GM18505 (cell line): ENCODE measurements around the gene L3MBTL3.
"Not testable (repeated sequence)": the region's sequence is repeated elsewhere in the genome, so short reads cannot be mapped to it uniquely, and the experiment has no call there.

Experiments
- ATAC-seq: cut with Tn5 transposase; IDR thresholded peaks from one replicate; pipeline ENCODE4 v1.9.1; 2021; ENCODE audit not compliant: unreplicated experiment
- POLR2A ChIP-seq: IDR thresholded peaks from 4 replicates; pipeline ENCODE4 v1.6.1; 2011; ENCODE audit warnings: borderline replicate concordance; ENCODE audit not compliant: insufficient read depth, insufficient read length; ENCODE audit errors: extremely low read depth

Gene L3MBTL3

DNA sequence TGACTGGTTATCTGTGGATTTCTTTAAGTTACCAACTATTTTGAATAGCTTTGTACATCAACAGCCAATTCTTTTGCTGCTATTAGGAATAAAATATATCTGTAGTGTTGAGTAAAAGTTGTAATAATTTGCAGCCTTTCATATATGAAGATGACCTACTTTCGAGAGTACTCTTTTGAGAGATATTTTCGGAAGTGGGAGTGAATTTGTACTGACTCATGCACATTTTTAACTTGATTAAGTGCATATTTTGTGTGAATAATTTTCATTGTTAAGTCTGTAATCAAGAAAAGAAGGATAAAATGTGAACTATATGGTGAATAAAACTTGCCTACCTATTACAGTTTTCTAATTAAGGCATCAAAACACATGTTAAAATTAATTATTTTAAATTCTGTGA is 51.9 kb downstream of the L3MBTL3 start:
- TF ChIP-seq POLR2A, result no peak
- no peak for ATAC-seq

DNA sequence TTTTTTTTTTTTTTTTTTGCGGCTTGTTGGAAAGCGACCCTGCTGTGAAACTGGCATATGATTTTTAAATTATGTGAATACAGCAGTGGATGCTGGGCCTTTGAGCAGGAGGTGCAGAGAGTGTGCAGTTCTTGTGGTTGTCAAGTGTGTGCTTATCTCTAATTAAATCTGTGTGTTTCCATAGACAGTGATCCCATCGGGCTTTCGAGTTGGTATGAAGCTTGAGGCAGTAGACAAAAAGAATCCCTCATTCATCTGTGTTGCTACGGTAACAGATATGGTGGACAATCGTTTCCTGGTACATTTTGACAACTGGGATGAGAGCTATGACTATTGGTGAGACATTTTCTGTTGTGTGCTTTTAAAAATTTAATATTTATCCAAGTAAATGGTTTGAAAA is 52.4 kb downstream of the L3MBTL3 start:
- ATAC-seq, result no peak
- TF ChIP-seq POLR2A, result no peak

DNA sequence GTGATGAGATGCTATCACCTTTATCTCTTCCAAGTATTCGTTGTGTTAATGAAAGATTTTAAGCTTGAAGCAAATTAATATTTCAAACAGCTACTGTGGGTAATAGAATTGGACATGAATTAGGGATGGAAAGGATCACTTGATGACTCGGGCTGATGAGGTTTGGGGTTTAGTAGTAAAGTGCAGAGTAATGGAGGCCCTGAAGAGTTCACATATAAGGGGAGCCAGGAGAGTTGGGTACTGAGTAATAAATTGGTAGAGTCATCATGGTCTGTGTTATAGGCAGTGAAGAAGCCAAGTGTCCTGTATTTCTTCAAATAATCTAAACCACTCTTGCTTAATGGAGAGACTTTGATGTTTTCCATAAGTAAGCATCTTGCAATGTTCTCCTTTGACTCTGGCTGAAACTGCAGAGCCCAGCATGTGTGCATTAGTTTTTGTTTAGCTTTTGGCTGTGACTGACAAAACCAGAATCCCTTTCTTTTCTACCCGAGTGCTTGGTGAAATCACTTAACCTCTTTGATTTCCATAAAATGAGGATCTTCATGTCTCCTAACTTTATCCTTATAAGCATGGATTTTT is 57.6 kb downstream of the L3MBTL3 start:
- ATAC-seq, result no peak
- no peak for TF ChIP-seq POLR2A

DNA sequence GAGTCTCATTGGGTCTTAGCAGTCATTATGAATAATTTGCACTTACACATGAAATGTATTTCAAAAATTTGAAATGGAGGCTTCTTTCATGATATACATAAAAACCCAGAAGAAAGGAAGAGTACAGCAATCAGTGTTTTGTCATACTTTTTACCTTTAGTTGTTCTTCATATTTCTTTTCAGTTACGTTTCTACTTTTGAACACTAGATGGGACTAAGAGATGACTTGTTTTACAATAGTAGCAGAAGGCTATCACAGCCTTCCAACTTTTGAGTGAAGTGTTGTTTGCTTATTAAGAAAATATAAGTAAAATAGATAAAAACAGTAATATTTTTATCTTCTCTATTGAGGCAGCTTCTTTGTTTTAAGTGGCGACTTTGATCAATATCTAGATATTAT is 58.1 kb downstream of the L3MBTL3 start:
- TF ChIP-seq POLR2A, result no peak
- ATAC-seq, result no peak

DNA sequence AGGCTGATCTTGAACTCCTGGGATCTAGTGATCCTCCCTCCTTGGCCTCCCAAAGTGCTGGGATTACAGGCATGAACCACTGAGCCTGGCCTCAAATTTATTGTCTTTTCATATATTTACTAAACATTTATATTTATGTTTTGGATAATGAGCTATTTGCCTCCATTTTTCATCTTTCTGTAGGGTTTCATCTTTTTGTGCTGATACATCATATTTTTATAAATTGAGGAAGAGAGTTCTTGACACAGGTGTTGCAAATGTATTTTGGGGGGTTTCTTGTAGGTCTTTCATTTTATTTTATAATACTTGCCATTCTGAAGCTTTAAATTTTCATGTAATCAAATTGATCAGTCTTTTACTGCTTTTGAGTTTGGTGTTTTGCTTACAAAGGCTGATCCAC is 72.4 kb downstream of the L3MBTL3 start:
- no peak for TF ChIP-seq POLR2A
- no peak for ATAC-seq

DNA sequence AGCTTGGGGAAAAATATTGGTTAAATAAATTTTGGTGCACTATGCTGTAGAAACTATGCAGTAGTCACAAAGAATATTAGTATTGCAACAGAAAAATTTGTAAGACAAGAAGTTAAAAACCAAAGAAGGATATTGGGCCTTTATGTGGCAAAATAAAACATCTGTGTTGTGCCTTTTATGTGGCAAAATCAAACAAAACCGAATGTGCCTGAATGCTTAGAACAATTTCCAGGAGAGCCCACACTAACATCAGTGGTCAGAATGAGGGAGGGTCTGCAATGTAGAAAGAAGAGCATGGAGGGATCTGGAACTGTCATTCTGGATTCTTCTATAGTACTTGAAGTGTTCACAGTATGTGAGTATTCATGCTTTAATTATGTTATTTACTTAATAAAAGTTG is 75.2 kb downstream of the L3MBTL3 start:
- no peak for ATAC-seq
- TF ChIP-seq POLR2A, result no peak

DNA sequence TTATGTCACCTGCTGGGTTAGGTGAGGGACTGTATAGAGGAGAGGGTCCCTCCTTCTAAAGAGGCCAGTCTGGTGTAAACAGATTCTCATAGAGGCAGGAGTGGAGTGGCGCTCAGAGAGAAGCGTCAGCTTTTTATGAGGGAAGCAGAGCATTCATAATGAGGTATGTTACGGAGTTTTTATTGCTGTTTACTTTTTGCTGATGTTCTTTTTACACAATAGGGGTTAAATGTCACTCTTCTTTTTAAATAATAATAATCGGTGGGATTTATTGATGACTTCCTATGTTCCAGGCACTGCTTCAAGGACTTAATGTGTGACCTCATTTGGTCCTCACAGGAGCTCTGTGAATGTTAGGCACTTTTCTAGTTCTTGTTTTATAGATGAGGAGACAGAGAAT is 79.9 kb downstream of the L3MBTL3 start:
- no peak for ATAC-seq

DNA sequence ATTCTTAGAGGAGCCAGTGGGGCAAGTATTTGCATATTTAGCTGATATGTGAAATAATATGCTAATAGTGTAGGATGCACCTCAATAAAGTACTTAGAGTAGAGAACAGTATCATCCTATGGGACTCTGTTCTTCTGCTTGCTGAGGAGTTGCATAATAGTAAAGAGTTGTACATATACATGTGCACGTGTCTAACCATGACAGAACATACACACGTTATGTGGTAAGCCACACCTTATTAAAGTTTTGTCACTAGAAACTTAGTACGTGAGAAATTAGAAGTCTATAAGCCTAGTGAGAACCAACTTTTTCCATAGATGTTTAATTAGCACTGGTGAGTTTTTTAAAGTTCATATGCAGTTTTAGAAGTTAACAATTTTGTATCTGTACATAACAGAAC is 80.7 kb downstream of the L3MBTL3 start:
- ATAC-seq, result no peak
- no peak for TF ChIP-seq POLR2A

More for the DNA sequence above, 79.9 kb downstream of the L3MBTL3 start:
- TF ChIP-seq POLR2A, result no peak

DNA sequence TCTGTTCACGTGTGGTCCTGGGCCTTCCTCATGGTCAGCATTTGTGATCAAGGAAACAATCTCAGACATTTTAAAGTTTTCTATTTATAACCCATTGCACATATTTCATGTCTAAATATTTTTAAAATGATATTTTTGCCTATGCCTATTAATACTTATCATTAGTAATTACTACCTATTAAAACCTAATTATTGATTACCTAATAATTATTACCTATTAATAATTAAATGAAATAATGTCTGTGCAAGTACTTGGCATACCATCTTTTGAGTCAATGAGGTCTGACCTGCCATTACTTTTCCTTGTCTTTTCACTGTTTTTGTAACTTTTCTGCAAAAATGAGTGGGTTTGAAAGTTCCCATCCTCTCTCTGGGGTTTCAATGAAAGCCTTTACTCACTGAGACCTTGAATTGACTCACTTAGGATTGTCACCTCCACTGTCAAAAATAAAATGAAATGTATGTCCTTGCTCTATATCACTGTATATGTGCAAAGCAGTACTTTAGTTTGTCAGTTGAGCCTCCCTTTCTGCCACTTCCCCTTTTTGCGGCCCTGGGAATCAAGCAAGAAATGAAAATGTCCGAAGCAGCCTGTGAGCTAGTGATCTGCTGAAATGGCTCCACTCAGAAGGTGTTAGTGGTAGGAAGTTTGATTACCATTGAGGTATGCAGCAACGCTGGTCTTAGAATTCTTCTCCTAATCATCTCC is 87.8 kb downstream of the L3MBTL3 start:
- no peak for TF ChIP-seq POLR2A
- ATAC-seq, result peak; percentile 84

DNA sequence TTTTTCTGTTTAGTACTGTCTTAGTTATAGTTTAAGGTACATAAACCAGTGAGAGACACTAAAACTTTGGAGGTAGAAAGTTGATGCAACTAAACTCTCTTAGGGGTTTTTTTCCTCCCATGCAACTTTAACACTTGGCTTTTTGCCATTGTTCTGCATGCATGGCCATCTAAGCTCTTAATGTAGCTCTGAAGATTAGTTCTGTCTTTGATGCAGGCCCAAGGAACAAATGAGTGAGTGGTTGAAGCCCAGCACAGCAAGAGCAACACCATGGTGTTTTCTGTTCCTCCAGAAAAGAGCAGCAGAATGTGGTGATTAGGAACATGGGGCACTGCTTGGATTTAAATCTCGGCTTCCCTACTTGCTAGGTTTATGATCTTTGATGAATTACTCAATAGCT is 89.3 kb downstream of the L3MBTL3 start:
- TF ChIP-seq POLR2A, result no peak
- no peak for ATAC-seq

DNA sequence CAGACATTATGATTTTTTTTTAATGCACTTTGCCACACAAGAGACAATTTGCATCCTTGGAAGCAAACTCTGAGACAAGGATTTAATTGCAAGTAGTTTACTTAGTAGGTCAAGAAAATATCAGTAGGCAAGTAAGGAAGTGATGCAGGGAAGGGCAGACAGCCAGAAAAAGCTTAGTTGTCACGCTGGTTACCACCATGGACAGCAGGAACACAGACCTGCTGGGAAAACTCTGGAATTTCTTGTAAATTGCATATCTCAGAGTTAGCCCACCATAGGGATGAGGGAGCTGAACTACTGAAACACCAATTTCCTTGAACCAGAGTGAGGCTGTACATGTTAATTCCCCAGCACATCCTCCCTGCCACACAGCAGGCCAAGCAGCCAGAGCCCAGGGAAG is 92.7 kb downstream of the L3MBTL3 start:
- no peak for ATAC-seq
- TF ChIP-seq POLR2A, result no peak

DNA sequence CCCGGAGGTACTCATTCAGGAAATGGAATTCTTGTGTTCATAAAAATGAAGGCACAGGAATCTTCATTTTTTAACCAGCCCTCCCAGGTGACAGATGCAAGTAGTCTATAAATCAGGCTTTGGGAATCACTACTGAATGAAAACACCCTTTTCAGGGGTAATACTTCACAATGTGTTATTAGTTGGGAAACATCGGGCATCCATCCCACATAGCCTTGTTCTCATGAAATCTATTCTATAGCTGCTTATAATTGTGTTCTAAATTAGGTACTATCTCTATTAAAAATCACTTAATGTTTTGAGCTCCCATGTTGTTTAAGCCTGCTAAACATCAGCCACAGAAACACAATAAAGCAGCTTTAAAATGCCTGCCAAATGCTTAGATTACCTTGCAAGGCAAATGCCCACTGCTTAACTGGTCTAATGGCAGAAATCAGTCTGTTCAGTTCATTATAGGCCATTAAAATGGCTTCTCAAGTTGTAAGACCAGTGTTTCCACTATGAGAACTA is 94.9 kb downstream of the L3MBTL3 start:
- no peak for ATAC-seq
- no peak for TF ChIP-seq POLR2A

DNA sequence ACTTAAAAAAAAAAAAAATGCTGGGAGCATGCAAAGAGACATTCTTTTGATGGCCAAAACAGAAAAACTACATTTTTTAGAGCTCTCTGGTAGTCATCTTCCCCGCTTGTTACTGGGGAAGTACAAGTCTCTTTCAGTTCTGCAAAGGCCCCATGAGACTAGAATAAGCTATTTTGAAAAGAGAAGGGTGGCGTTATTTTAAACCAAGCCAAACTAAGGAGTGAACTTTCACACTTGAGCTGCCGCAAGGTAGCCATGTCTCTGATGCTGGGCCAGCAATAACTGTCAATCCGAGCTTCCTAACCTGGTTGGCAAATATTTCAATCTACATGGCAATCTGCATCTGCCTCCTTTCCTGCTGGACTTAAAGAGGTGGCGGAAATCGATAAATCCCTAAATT is 96.7 kb downstream of the L3MBTL3 start:
- peak; percentile 85 for ATAC-seq
- no peak for TF ChIP-seq POLR2A

DNA sequence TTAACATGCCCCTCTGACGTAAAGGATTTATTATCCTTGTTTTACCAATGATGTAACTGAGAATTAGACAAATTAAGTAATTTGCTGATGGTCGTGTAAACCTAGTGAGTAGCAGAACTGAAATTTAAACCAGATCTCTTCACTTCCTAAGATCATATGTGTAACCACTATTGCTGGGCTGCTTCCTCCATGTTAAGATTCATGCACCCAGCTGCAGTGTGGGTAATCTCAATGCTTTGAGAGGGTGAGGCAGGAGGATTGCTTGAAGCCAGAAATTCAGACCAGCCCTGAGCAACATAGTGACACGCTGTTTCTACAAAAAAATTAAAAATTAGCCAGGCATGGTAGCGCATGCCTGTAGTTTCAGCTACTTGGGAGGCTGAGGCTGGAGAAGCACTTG is 97.9 kb downstream of the L3MBTL3 start:
- no peak for TF ChIP-seq POLR2A
- ATAC-seq, result peak; percentile 46

DNA sequence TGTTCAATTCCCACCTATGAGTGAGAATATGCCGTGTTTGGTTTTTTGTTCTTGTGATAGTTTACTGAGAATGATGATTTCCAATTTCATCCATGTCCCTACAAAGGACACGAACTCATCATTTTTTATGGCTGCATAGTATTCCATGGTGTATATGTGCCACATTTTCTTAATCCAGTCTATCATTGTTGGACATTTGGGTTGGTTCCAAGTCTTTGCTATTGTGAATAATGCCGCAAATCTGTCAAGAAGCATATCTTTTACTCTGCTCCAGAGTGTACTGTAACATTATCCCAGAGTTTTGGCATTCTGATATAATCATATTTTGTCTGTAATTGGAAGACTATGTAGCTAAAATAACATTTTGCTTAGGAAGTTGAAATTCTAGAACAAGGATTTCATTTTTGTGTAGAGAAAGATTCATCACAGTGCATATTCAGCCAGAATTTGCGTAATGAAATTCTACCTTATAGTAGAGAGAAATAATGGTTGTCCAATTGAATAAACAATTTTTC is 98.9 kb downstream of the L3MBTL3 start:
- ATAC-seq, result not testable (repeated sequence)

DNA sequence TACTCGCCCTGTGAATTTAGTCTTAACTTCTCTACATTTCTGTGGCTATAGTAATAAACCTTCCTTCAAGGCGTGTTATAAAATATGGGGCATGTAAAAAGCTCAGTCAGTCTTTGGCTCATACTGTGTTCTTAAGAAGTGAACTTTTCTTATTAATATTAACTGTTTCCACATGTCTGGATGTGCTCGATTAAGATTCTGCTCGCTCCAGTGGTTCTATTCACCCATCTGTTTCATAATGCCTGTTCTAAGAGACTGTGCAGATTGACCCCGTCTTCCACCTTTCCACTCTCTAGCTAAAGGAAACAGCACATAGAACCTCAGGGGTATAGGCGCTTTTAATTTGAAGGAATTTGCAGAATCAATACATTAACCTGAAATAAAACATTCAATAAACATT is 99.9 kb downstream of the L3MBTL3 start:
- ATAC-seq, result peak; percentile 57

More for the DNA sequence above, 99.9 kb downstream of the L3MBTL3 start:
- no peak for TF ChIP-seq POLR2A
